ENCODE results near the gene POP4.
"Not testable (repeated sequence)": the region's sequence is repeated elsewhere in the genome, so short reads cannot be mapped to it uniquely, and the experiment has no call there.

POP4 gene

DNA sequence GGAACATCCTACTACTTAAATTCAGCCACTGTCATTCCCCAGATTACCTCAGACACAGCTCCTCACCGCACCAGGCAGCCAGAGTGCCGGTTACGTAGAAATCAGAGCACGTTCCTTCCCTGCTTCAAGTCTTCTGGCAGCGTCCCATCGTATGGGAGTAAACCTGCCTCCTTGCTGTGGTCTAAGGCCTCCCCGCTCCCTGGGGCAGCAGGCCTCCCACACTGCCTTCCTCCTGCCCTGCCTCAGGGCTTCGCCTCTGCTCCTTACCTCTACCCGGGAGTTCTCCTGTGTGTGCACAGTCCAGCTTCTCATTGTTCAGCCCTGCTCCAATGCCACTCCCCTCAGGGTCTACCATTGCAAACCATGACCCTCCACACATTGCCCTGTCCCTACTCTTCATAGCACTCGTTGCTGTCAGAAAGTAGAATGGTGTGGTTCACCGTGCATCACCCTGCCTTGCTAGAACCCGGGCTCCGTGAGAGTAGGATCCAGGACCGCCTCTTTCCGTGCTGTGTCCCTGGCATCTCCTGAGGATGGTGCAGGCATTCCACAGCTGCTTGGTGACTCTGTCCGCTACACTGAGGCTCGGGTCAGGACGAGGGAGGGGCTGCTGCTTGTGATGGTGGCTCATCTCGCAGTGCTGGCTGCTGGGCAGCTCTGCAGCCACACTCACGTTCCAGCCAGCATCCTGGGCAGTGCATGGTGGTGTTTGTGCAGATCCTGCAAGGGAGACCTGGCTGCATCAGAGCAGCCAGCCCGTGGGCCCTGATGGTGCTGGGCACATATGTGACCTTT is 6.9 kb downstream of the POP4 start:
- DNase-seq = no peak

DNA sequence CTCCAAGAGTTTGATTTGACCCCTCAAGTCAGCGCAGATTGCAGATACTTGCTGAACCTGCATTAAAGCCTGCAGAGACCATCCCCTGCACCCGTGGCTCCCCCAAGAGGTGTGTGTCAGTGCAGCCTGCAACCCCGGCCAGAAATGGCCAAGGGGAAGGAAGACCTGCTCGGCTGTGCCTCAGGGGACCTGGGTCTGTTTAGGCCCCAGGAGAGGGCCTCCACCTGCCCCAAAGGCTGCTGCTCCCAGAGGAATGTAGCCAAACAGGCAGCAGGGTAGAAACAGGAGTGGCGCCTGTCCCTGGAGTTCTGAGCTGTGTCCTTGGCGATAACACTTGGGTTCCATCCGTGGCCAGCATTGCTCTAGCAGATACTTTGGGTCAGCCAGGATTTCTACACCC is 8.0 kb downstream of the POP4 start:
- no peak for DNase-seq

DNA sequence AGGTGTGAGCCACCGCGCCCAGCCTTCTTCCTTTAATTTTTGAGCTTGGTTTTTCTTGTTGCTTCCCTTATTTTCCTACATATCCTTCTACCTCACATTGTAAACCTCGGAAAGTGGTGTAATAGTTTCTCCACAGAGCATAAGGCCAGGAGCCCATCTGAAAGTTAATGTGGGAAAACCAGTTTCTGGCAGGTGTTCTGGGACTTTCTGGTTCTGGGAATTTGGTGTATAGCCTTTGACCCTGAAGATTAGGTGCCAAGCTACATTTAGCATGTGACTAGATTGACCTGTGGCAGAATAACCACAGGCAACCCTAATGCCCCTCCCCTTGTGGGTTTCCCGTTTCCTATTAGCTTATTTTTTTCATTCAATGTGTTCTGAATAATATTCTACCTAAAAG is 8.7 kb downstream of the POP4 start:
- no peak for DNase-seq

DNA sequence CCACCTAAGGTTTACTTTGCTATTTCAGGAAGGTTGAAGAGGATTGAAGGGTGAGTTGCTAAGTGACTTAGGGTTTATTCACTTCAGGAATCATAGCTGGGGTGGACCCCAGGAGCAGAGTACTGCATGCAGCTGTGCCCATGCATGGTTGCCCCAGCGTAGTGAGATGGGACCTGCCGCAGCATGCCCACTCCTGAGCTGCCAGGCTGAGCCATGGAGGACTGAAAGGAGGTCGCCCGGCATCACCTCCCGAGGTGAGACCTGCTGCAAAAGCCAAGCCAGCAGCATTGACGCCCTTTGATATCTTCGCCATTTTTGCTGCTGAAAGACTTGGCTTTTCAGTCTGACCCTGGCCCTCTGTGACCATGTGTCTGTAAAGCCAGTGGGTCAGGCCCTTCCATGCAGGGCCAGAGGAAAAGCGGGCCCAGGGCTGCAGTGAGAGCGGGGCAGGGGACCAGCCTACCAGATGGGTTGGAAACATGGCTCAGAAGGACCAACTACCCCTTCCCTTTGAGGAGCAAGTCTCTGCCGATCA is 9.9 kb downstream of the POP4 start:
- DNase-seq = no peak

DNA sequence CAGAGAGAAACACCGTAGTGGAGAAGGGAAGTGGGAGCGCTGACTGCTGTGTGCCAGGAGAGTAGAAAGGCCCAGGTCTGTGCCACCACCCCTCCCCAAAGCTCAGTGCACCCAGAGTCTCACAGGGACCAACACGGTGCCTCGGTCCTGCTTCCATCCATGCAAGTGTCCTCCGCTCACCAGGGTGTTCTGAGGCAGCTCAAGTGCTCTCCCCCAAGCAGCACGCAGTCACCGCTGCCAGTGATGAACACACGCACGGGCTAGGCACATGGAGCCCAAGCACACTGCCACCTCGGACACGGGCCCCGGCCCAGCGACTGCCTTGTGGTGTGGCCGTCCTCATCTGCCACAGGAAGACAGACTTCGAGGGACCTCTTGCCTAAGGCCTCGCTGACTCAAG is 10.5 kb downstream of the POP4 start:
- DNase-seq = no peak

DNA sequence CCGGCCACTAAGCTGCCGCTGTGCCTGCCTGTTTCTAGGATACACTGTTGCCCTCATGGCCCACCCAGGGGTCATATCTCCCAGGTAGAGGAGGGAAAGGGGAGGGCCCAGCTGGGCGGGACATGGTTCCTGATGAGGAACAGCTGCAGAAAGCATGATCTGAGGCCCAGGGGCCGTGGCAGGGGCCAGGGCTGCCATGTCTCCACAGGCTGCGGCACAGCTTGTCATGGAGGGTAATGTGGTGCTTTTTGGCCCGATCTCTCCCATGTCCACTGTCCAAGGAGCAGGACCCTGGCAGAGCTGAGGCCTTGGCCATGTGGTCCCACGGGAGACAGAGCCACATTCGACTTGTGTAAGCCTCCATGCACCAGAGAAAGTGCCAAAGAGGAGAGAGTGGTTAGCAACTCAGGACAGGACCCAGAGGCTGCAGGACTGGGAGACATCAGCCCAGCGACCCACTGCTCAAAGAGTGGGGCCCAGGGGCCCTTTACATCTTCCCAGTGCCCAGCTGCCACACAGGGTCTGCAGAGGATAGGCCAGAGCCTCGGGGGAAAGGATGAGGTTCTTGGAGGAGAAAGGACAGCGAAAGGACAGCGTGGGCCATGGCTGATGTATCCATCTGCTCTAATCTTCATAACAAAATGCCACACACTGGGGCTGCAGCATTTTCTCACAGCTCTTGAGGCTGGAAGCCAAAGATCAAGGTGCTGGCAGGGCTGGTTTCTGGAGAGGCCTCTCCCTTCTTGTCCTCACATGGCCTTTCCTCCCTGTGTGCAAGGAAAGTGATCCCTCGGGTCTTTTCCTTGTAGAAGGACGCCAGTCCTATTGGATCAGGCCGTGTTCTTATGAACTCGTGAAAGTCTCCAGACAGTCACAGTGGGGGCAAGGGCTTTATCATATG is 11.5 kb downstream of the POP4 start:
- no peak for DNase-seq

DNA sequence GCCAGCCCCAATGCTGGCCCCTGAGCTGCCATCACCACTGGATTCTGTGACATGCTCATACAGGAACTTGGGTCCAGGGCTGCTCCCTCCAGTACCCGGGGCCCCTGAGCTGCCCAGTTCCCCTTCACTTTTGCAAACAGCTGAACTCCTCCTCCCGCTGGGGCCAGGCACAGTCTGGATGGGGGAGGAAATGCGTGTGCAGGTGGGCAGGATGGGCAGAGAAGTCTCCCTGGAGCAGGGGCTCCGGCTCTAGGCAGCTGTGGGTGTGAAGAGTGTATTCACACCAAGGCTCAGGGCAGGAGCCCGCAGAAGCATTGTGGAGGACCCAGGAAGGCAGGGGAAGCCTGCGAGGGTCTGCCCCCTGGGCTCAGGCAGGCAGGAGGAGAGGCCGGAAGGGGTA is 12.4 kb downstream of the POP4 start:
- no peak for DNase-seq

DNA sequence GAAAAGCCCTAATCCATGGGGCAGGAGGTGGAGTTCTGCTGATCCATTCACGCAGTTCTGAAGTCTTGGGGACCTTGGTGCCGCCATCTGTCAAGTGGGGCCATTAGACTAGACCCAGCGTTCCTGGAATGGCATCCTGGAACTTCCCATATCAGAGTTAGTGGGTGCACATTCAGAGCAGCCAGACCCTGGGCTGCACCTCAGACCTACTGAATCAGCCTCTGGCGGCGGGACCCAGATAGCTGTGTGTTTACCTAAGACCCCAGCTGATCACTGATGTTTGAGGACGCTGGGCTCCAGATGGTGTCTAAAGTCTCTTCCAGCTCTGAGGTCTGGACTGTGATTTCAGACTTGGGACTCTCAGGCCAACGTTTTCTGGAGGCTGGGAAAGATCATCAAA is 12.8 kb downstream of the POP4 start:
- DNase-seq = no peak

DNA sequence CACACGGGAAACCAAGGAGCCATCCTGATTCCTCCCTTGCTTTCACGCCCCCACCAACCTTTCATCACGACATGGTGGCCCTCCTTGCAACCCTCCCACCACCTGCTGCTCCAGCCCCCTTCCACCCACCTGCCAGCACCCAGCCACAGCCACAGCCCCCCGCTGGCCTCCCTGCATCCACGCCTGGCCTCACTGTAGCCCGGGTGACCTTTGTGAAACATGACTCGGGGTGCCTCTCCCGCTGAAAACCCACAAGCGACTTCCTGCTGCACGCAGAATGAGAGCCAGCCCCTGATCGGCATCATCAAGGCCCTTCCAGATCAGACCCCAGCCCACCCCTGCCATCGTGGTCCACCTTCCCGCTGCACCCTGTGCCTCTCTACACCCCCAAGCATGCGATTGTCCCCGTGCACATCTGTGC is 14.9 kb downstream of the POP4 start:
- DNase-seq = no peak

DNA sequence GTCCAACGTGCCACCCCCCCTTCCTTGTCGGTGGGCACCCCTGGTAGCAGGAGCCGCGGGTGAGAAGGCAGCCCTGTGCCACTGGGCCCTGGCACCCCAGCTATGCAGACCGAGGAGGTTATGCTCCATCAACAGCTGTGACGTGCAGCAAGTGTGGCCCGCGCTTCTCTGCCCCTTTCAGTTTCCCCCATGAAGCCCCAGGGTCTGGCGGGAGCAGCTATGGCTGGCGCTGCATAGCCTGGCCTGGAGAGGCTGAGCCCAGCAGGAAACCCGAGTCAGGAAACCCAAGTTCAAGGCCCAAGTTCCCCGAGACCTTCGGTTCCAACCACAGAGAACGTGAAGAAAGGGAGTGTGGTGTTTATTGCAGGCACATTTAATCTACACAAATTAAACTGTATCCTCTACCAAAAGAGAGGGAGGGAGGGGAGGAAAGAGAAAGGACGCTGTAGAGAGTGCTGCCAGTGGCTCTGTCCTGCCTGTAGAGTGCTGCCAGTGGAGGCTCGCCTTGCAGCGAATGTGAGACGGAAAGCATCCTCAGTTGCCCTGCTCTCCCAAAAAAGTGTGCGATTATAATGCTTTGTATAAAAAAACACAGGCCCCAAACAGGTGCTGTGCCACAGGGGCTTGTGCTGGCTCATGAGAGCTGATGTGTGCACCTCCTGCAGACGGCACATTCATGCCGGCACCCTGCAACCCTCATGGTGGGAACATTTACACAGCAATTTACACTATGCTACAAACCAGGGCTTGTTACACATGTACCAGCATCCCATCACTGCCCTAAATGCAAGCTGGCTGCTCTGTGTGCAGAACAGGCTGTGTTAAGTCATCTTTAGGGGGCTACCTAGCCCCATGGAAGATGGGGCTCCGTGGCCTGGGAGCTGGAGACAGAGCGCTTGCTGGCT is 16.3 kb downstream of the POP4 start:
- DNase-seq = no peak

DNA sequence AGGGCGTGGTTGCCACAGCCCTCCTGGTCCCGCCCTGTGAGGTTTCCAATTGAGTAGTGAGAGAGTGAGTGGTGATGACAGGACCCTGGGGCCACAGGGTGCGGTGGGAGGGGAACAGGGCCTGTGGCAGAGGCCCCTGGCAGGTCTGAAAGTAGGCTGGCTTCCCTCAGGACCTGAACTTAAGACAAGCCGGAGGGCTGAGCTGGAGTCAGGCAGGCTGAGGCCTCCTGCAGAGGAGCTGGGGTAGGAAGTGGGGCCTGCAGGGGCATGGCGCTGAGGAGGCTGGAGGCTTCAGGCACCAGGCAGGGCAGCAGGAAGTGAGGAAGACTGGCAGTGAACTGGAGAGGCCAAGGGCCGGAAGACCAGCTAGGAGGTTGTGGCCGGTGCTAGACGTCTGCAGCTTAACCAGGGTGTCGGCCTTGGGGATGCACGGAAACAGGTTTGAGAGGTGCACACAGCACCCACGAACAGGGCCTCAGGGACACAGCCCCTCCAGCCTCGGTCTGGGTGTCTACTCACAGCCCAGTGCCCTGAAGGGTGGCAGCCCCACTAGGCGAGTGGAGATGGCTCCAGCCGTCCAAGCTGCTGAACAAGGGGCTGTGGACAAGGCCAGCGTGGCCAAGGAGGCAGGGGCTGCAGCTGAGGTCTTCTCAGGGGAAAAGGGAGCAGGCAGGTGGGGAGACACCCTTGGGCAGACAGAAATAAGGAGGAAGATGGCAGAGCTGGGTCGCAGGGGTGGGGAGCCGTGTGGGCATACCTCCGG is 17.8 kb downstream of the POP4 start:
- no peak for DNase-seq

DNA sequence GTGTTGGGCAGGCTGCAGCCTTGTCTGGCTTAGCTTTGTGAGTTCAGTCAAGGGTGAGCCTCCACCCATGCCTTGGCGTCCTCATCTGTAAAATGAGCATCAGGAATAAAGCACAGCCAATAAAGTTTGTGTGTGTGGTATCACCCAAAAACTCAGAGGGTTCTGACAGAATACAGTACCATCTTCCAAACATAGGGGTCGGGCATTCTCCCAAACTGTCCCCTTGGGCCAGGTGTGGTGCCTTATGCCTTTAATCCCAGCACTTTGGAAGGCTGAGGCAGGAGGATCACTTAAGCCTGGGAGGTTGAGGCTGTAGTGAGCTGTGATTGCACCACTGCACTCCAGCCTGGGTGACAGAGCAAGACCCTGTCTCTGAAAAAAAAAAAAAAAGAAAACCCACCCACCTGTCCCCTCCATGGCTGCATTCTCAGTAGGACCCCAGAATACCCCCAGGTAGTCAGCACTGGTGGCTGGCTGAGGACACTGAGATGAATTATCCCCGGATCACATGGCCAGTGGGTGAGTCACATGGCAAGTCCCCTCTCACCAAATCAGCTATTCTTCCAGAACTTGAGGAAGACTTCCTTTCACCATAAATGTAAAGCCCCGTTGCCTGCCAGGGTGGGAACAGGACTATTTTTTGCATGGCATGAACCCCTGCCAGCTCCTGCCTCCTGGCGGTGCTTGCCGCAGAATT is 18.6 kb downstream of the POP4 start:
- no peak for DNase-seq

DNA sequence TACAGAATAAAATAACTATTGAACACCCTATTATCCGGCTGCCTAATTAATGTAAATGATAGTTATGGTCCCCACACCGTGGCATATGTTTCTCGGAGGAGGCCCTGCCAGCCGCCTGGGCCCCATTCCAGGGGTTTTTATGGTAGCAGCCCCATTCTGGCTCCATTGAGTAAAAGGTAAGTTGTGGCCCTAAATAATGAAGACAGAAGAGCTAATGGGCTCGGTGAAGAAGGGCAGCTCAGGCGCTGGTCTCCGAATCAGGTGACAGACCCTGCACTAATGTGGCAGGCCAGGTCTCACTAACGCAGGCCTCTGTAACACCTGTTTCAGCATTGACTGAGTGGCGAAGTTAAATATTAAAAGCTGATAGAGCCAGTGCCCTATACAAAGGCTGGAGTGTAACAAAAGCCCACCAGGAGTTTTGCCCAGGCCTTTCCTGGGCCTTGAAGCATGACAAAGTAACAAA is 19.1 kb downstream of the POP4 start:
- no peak for DNase-seq

DNA sequence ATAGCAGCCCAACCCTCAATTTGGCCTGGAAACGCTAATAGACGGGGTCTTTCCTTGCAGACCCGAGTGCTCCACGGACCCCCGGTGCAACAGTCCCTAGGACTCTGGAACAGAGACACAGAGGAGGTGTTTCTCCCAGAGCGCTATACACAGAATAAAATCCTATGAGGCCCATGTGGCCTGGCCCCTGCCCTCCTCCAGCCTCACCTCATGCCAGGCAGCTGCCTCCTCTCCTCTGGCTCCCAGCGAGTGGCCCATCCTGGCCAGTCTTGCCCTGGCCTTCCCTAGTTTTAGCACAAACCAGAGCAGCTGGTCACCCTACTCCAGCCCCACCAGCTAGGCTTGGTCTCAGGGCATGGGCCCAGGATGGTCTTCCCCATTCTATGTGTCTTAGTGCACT is 20.3 kb downstream of the POP4 start:
- DNase-seq = no peak

DNA sequence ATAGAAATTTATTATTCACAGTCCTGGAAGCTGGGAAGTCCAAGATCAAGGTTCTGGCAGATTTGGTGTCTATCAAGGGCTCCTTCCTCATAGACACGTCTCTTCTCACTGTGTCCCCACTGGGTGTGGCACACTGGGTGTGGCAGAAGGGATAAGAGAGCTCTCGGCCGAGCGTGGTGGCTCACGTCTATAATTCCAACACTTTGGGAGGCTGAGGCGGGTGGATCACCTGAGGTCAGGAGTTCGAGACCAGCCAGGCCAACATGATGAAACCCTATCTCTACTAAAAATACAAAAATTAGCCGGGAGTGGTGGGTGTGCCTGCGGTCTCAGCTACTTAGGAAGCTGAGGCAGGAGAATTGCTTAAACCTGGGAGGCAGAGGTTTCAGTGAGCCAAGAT is 20.7 kb downstream of the POP4 start:
- not testable (repeated sequence) for DNase-seq

DNA sequence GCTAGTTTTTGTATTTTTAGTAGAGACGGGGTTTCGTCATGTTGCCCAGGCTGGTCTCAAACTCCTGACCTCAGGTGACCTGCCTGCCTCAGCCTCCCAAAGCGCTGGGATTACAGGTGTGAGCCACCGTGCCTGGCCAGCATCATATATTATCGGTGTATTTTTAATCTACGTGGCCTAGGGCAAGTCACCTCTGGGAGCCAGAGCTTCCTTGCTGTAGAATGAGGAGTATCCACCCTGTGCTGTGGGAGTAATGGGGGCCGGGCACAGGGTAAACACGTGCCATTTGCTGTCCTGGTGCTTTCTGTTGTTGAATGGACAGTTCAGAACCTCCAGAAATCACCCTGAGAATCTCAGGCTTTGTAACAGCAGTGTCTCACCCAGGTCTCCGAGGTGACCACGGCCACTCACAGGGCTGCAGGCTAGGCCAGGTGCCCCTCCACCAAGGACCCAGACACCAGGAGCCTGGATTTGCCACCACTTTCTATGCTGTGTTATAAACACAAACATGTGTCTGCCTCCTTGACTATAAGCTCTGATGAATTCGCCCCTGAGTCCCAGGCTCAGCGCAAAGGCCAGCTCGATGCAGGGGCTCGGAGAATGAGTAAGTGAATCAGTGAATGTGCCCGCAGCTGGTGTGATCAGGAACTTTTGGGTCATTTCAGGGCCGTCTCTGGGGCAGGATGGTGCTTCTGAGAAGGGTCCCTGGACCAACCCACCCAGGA is 22.7 kb downstream of the POP4 start:
- no peak for DNase-seq

DNA sequence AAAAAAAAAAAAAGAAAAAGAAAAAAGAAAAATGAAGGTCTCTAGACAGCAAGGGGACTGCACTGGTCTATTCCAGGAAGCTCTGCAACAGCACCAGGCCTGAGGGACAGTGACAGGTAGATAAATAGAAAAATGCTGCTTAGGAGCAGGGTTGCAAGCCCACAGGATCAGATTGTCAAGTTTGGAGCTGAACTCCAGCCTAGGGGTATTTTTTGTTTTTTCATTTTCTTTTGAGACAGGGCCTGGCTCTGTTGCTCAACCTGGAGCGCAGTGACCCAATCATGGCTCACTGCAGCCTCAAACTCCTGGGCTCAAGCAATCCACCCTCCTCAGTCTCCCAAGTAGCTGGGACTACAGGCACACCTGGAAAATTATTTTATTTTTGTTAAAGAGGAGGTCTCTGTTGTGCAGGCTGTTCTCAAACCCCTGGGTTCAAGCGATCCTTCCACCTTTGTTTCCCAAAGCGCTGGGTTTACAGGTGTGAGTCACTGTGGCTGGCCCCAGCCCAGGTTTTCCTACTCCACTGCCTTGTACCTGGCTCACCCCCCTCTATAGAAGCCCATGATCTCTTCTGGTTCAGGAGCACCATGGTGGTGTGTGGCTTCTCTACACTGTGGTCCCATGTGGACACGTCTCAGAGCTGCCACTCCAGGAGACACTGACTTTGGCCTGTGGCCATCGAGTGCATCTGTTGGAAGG is 23.9 kb downstream of the POP4 start:
- no peak for DNase-seq

DNA sequence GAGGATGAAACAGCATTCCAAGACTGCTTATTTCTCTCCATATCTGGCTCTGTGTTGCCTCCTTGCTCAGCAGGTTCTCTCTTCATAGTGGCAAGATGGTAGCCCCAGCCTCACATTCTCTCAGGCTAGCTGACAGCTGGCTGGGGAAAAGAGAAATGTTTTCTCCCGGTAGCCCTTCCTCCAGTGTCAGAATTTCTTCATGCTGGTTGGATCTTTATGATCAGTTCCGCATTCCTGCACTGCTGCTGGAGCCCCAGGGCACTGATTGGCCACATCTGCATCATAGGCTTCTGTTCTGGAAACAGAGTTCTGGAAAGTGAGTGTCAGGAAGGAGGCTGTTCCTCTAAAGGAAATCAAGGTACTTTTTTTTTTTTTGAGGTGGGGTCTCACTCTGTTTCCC is 24.6 kb downstream of the POP4 start:
- no peak for DNase-seq

DNA sequence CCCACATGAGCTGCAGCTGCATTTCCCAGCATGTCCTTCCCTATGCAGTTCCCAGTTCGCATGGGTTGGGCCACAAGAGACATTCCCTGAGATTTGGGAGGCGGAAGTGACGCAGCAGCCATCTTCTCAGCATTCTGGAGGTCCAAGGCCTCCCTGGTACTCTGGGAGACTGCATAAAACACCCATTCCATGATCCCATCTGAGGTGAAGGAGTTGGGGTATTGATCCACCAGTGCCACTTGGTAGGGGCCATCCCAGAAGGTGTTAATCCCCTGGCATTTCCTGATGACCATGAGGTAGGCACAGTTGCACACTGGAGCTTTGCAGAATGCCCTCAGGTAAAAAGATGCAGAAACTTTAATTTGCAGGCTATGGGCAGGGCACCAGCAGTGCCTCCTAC is 25.4 kb downstream of the POP4 start:
- no peak for DNase-seq

DNA sequence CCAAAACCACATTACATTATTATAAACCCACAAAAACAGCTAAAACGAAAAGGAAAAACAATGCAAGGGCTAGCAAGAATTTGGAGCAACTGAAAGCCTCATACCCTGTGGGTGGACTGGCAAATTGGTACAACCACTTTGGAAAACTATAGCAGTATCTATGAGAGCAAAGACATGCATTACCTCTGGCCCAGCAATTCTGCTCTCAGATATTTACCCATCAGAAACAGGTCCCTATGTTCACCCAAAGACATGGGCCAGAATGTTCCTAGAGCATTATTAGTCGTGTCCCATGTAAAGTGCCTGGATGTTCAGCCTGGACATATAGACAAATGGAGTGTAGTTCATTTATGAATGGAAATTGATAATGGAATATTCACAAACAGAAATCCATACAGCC is 27.9 kb downstream of the POP4 start:
- no peak for DNase-seq

Data from NCI-H774 (cell line).